Measurements from ENCODE around the gene CYBRD1. TPM values are rescaled to one million over a fixed set of nuclear protein-coding genes. Genes with fewer than 3 reads are reported as not detected.

Gene CYBRD1
- polyA plus RNA-seq, 1 experiment: 308 TPM

DNA sequence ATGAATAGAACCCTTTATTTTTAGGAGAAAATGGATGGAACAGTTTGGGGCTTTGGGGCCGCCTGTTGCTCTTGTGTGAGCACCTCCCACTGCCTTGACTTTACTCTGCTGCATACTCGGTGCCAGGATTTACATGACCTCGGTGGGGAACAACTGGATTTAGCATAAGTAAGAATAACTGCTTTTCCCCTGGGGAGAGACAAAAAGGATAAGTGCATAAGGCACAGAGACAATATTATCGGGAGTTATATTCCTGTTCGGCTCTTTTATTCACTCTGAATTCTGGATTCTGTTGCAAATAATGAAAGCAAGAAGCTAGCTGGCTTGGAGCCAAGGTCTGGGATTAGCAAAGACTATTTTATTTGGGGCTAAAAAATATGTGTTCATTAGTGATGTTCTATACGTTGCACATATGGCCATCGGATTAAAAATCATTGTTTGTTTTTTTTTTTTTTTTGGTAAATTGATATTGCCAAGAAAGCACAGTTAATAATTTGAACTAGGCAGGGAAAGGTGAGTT, 69.8 kb downstream of the CYBRD1 start:
- Histone ChIP-seq H3K4me3 (ENCODE audit: low read depth, low read length) (no peak overlapping the region), H3K27me3 (ENCODE audit: control insufficient read depth, insufficient read depth, low read length) (0 out of 2 replicates have a peak, but pooled peaks cover 4% of the 10 kb centered on the region), H3K36me3 (ENCODE audit: control insufficient read depth, insufficient read depth, low read length) (no peaks in the 10 kb centered on the region)
- no peak for DNase-seq (ENCODE audit: low read depth)
- TF ChIP-seq, protein P1, sequence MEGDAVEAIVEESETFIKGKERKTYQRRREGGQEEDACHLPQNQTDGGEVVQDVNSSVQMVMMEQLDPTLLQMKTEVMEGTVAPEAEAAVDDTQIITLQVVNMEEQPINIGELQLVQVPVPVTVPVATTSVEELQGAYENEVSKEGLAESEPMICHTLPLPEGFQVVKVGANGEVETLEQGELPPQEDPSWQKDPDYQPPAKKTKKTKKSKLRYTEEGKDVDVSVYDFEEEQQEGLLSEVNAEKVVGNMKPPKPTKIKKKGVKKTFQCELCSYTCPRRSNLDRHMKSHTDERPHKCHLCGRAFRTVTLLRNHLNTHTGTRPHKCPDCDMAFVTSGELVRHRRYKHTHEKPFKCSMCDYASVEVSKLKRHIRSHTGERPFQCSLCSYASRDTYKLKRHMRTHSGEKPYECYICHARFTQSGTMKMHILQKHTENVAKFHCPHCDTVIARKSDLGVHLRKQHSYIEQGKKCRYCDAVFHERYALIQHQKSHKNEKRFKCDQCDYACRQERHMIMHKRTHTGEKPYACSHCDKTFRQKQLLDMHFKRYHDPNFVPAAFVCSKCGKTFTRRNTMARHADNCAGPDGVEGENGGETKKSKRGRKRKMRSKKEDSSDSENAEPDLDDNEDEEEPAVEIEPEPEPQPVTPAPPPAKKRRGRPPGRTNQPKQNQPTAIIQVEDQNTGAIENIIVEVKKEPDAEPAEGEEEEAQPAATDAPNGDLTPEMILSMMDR (IDR thresholded peaks at IDR 0.05; ENCODE audit: insufficient read depth, low read depth, low read length): no peak
- POLR2A ChIA-PET: no interaction called here
- CTCF ChIA-PET: no interaction called here

DNA sequence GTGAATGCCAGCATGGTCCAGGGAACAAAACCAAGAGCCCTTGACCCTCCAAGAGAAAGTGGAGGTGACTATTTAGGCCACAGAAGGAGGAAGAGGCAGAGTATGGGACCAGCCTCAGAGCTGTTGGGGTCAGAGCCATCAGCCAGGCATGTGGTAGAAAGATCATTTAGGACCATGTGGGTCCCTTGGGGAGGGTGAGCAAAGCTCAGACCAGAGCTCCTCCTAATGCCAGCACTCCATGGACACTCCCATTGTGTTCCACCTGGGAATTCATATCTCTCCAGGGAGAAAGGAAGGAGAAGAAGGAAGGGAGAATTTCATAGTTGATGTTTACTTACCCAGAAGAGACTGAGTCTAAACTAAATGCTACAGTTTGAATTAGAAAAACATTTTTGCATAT, 73.2 kb downstream of the CYBRD1 start:
- Histone ChIP-seq H3K4me3 (ENCODE audit: low read depth, low read length) (no peak overlapping the region), H3K27me3 (ENCODE audit: control insufficient read depth, insufficient read depth, low read length) (peaks cover 8% of the 10 kb centered on the region), H3K36me3 (ENCODE audit: control insufficient read depth, insufficient read depth, low read length) (no peaks in the 10 kb centered on the region)
- POLR2A ChIA-PET: interaction anchor here (0.7 kb wide), 1 partner anchor 12 kb away, joined by 3 read pairs; no protein-coding TSS in a partner anchor
- no peak for DNase-seq (ENCODE audit: low read depth)
- CTCF ChIA-PET: interaction anchor here (0.9 to 4.2 kb wide), 13 partner anchors 8 to 532 kb away, joined by 3 to 27 read pairs (median 4); partner anchors contain the start of gene DLX2
- TF ChIP-seq, protein P1 (IDR thresholded peaks at IDR 0.05; ENCODE audit: insufficient read depth, low read depth, low read length): no peak

- Histone ChIP-seq H3K27me3 (ENCODE audit: control insufficient read depth, insufficient read depth, low read length) (peaks cover 6% of the 10 kb centered on the region), H3K36me3 (ENCODE audit: control insufficient read depth, insufficient read depth, low read length) (no peaks in the 10 kb centered on the region), H3K4me3 (ENCODE audit: low read depth, low read length) (no peak overlapping the region)
- ChIA-PET CTCF (interaction anchor here (0.9 to 4.2 kb wide), 13 partner anchors 9 to 531 kb away, joined by 3 to 27 read pairs (median 4); partner anchors contain the start of gene DLX2), POLR2A (interaction anchor here (0.7 kb wide), 1 partner anchor 12 kb away, joined by 3 read pairs; no protein-coding TSS in a partner anchor)
- DNase-seq (ENCODE audit: low read depth): peak; percentile 56
- TF ChIP-seq, protein P1 (IDR thresholded peaks at IDR 0.05; ENCODE audit: insufficient read depth, low read depth, low read length): no peak
Measured at GRCh38 chr2:171595896-171596295, 73.6 kb downstream of the CYBRD1 start.

DNA sequence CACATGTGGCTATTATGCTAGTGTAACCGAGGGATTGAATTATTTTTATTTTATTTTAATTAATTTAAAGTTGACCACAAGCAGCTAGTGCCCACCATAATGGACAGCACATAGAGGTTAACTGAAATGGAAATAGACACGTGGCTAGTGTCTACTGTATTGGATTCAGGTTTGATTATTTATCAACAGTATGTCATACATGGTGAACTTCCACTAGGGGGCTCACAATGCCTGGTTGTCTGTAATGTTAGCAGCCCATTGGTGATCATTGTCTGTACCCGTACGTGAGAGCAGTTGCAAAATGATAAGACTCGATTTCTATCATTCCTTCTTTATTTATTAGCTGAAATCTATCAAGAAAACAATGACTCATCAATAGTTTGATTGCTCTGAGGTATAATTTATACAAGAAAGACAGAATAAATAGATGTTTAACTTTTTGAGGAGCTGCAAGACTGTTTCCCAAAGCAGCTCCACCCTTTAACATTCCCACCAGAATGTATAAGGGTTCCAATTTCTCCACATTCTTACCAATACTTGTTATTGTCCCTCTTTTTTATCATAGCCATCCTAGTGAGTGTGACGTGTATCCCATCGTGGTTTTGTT, 76.5 kb downstream of the CYBRD1 start:
- no peak overlapping the region for H3K4me3 ChIP-seq (ENCODE audit: low read depth, low read length)
- ChIA-PET POLR2A (no interaction called here), CTCF (interaction anchor here (0.6 to 3.9 kb wide), 25 partner anchors 9 to 651 kb away, joined by 3 to 62 read pairs (median 3); no protein-coding TSS in a partner anchor)
- H3K27me3 ChIP-seq (ENCODE audit: control insufficient read depth, insufficient read depth, low read length): peaks cover 6% of the 10 kb centered on the region
- TF ChIP-seq, protein P1 (IDR thresholded peaks at IDR 0.05; ENCODE audit: insufficient read depth, low read depth, low read length): peak; percentile 80
- H3K36me3 ChIP-seq (ENCODE audit: control insufficient read depth, insufficient read depth, low read length): no peaks in the 10 kb centered on the region
- no peak for DNase-seq (ENCODE audit: low read depth)

DNA sequence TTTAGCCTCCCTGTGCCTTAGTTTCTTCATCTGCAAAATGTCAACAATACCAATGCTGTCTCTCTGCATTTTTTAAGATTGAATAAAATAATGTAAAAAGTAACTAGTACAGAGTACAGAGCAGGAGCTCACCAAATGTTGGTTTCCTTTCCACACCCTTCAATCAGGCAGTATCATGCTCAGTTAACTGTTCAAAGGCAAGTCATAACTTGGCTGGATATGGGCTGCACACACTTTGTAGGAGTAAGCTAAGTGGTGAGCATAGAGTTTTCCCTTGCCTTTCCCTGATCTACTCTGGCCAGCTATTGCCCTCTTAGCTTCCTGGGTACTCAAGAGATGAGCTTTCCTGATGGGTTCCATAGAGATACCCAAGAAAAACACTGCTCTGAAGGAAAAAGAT, 77.9 kb downstream of the CYBRD1 start:
- no peaks in the 10 kb centered on the region for H3K36me3 ChIP-seq (ENCODE audit: control insufficient read depth, insufficient read depth, low read length)
- ChIA-PET CTCF (interaction anchor here (0.6 to 3.9 kb wide), 8 partner anchors 12 to 527 kb away, joined by 3 to 62 read pairs (median 4); partner anchors contain the start of gene DYNC1I2), POLR2A (no interaction called here)
- peaks cover 6% of the 10 kb centered on the region for H3K27me3 ChIP-seq (ENCODE audit: control insufficient read depth, insufficient read depth, low read length)
- TF ChIP-seq, protein P1 (IDR thresholded peaks at IDR 0.05; ENCODE audit: insufficient read depth, low read depth, low read length): no peak
- DNase-seq (ENCODE audit: low read depth): no peak
- H3K4me3 ChIP-seq (ENCODE audit: low read depth, low read length): no peak overlapping the region
